RWPE1 (cell line): Measurements from ENCODE around the gene DNAH14.
"Not testable (repeated sequence)": the region's sequence is repeated elsewhere in the genome, so short reads cannot be mapped to it uniquely, and the experiment has no call there.

ENCODE experiments used
- CTCF ChIA-PET: fragments of 350-600 bp; sonication (Branson Sonifier 250); formaldehyde crosslinking; extraction: SDS; loops from one replicate; lab custom pipeline; 2021; lab: Yijun Ruan, JAX
- POLR2A ChIA-PET: fragments of 400-600 bp; formaldehyde crosslinking; extraction: SDS; loops from one replicate; lab custom pipeline; 2020; ENCODE audit warnings: antibody characterized with exemption; ENCODE audit not compliant: low non-redundant PET; lab: Yijun Ruan, JAX
- DNase-seq: peaks from one replicate; pipeline ENCODE4 v3.0.0; 2012; ENCODE audit warnings: low spot score
- H3K27ac ChIP-seq: fragments of 450-650 bp; 2 replicates; pipeline ENCODE4 v1.5.1; 2017
- CTCF ChIP-seq: fragments of 450-650 bp; conservative IDR thresholded peaks from 2 replicates; pipeline ENCODE4 v1.5.1; 2017; ENCODE audit warnings: low read depth, mild to moderate bottlenecking

Gene DNAH14

GRCh38 chr1:224989615-224990014 is 60.1 kb downstream of the DNAH14 start:
- TF ChIP-seq CTCF, result no peak
- H3K27ac ChIP-seq, result no peak overlapping the region
- ChIA-PET CTCF (no interaction called here), POLR2A (no interaction called here)
- DNase-seq, result no peak

- DNase-seq, CTCF ChIA-PET, POLR2A ChIA-PET, H3K27ac ChIP-seq: not testable (repeated sequence)
Measured at GRCh38 chr1:224991550-224991949, 62.1 kb downstream of the DNAH14 start.

- CTCF ChIA-PET, result no interaction called here
- TF ChIP-seq CTCF, result no peak
- POLR2A ChIA-PET, result no interaction called here
- DNase-seq, result no peak
- no peak overlapping the region for H3K27ac ChIP-seq
Measured at GRCh38 chr1:224995602-224996001, 66.1 kb downstream of the DNAH14 start.

- no peak for DNase-seq
- CTCF ChIA-PET, result no interaction called here
- H3K27ac ChIP-seq, result no peak overlapping the region
- no peak for TF ChIP-seq CTCF
- POLR2A ChIA-PET, result no interaction called here
Measured at GRCh38 chr1:224996266-224996665, 66.8 kb downstream of the DNAH14 start.

GRCh38 chr1:224998185-224998584 is 68.7 kb downstream of the DNAH14 start:
- DNase-seq, result no peak
- no peak overlapping the region for H3K27ac ChIP-seq
- ChIA-PET CTCF (no interaction called here), POLR2A (no interaction called here)
- no peak for TF ChIP-seq CTCF

- no peak overlapping the region for H3K27ac ChIP-seq
- POLR2A ChIA-PET, result no interaction called here
Measured at GRCh38 chr1:225004396-225004795, 74.9 kb downstream of the DNAH14 start.

GRCh38 chr1:225006352-225006751 is 76.9 kb downstream of the DNAH14 start:
- POLR2A ChIA-PET, DNase-seq, CTCF ChIA-PET, H3K27ac ChIP-seq: not testable (repeated sequence)

More at GRCh38 chr1:225004396-225004795, 74.9 kb downstream of the DNAH14 start:
- no peak for DNase-seq
- CTCF ChIA-PET, result no interaction called here
- no peak for TF ChIP-seq CTCF

- CTCF ChIA-PET, DNase-seq, POLR2A ChIA-PET: not testable (repeated sequence)
Measured at GRCh38 chr1:225008050-225008449, 78.6 kb downstream of the DNAH14 start.

More at GRCh38 chr1:225008050-225008449, 78.6 kb downstream of the DNAH14 start:
- not testable (repeated sequence) for H3K27ac ChIP-seq
